Amniotic stem cell (primary cell): ENCODE measurements around the gene GAGE12C.
"Not testable (repeated sequence)": the region's sequence is repeated elsewhere in the genome, so short reads cannot be mapped to it uniquely, and the experiment has no call there.

Source experiments
- DNase-seq: peaks from one replicate; lab custom pipeline; 2025; lab: John Stamatoyannopoulos, UW

GAGE12C gene

GRCh38 chrX:49531877-49532276 lies at the start of gene GAGE12C:
Gene GAGE12C, plus strand, starts transcription at chrX:49532177. Its CDS starts 1,155 bp downstream, at chrX:49533332.
- not testable (repeated sequence) for DNase-seq

- DNase-seq: not testable (repeated sequence)
These were observed 9.5 kb downstream of the GAGE12C start, which contains the start of gene GAGE12D for GRCh38 chrX:49541433-49541832. Gene GAGE12D, plus strand, starts transcription at chrX:49541733. Its CDS starts 1,155 bp downstream, at chrX:49542888.

GRCh38 chrX:49550989-49551388 lies 19.0 kb downstream of the GAGE12C start, which contains the start of gene GAGE12E:
Gene GAGE12E, plus strand, starts transcription at chrX:49551289. Its CDS starts 1,155 bp downstream, at chrX:49552444.
- not testable (repeated sequence) for DNase-seq

- DNase-seq: not testable (repeated sequence)
These were observed 28.6 kb downstream of the GAGE12C start, which contains the start of gene GAGE12F for GRCh38 chrX:49560542-49560941. Gene GAGE12F, plus strand, starts transcription at chrX:49560842. Its CDS starts 1,155 bp downstream, at chrX:49561997.

- DNase-seq: not testable (repeated sequence)
These were observed 36.8 kb downstream of the GAGE12C start for GRCh38 chrX:49568728-49569127.

- not testable (repeated sequence) for DNase-seq
These were observed 37.2 kb downstream of the GAGE12C start for GRCh38 chrX:49569152-49569551.

GRCh38 chrX:49570100-49570499 lies 38.1 kb downstream of the GAGE12C start, which contains the start of gene GAGE12G:
Gene GAGE12G, plus strand, starts transcription at chrX:49570400. Its CDS starts 1,155 bp downstream, at chrX:49571555.
- DNase-seq: not testable (repeated sequence)

- not testable (repeated sequence) for DNase-seq
These were observed 47.7 kb downstream of the GAGE12C start, which contains the start of gene GAGE12H for GRCh38 chrX:49579649-49580048. Gene GAGE12H, plus strand, starts transcription at chrX:49579949. Its CDS starts 1,155 bp downstream, at chrX:49581104.
